GM12801 (cell line): ENCODE data around the gene P3H4.

Source experiments
- TF ChIP-seq, protein P1 (sequence below): IDR thresholded peaks from one replicate; pipeline ENCODE4 v1.5.1; 2011; ENCODE audit warnings: control low read depth; ENCODE audit not compliant: insufficient read length; ENCODE audit errors: extremely low read depth

Gene P3H4

DNA sequence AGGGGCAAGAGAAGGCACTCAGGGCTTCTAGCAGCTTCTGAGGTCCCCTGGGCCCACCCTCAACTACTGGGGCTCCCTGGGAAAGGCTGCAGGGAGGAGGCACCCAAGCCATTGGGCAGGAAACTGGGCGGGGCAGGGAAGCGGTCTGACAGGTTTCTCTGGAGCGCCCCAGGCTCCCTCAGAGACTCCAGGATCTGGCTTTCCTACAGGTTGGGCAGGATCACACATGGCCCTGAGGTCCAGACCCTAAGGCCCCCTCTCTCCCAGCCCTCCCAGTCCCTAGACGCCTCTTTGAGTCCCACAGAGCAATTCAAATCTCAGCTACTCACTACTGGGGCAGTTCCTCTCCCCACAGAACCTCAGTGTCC, 39.5 kb downstream of the P3H4 start:
- TF ChIP-seq, protein P1, sequence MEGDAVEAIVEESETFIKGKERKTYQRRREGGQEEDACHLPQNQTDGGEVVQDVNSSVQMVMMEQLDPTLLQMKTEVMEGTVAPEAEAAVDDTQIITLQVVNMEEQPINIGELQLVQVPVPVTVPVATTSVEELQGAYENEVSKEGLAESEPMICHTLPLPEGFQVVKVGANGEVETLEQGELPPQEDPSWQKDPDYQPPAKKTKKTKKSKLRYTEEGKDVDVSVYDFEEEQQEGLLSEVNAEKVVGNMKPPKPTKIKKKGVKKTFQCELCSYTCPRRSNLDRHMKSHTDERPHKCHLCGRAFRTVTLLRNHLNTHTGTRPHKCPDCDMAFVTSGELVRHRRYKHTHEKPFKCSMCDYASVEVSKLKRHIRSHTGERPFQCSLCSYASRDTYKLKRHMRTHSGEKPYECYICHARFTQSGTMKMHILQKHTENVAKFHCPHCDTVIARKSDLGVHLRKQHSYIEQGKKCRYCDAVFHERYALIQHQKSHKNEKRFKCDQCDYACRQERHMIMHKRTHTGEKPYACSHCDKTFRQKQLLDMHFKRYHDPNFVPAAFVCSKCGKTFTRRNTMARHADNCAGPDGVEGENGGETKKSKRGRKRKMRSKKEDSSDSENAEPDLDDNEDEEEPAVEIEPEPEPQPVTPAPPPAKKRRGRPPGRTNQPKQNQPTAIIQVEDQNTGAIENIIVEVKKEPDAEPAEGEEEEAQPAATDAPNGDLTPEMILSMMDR, result no peak

DNA sequence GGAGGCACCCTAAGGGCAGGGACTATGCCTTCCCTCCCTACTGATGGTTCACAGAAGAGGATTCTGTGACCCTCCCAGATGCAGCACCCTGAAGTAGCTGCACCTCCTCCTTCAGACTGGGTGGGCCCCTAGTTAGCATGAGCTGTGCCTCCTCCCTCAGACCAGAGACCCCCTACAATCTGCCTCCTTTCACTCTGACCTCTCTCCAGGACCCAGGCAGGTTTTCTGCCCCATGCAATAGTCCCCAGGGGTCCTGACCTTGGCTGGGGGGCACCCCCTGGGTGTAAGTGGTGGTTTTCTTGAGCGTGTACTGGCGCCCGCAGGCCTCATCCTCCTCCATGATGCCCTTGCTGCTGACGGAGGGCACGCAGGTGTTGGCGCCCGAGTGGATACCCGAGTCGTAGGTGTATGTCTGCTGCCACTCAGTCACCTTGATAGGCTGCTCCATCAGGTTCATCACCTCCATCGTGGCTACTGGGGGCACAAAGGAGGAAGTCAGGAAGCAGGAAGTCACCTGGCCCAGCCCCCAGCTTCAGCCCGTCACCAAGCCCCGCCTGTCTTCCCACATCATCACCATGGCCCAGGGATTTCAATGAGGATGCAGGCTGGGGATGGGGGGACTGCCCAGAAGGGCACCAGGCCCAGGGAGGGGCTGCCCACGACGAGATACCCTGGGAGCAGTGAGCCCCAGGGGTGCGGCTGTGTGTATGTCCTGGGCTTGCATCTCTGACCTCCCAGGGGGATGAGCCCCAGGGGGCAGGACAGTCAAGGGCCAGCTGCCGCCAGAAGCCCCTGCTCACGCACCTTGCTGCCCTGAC, 40.2 kb downstream of the P3H4 start:
- TF ChIP-seq, protein P1, result no peak

DNA sequence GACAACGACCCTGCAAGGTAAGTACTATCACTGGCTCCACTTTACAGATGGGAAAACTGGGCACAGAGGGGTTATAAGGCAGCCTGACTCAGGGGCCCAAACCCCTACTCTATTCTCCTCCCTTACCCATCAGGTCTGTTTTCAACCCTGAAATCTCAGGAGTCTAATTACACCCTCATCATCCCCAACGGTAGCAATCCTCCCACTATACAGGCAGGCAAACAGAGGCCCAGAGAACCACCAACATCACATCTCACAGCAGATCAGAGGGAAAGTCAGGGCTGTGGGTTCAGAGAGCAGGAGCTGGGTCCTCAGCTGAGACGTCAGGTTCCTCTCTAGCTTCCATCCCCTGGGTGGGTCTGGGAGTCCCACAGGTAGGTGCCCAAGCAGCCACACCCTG, 41.8 kb downstream of the P3H4 start:
- TF ChIP-seq, protein P1, result no peak

DNA sequence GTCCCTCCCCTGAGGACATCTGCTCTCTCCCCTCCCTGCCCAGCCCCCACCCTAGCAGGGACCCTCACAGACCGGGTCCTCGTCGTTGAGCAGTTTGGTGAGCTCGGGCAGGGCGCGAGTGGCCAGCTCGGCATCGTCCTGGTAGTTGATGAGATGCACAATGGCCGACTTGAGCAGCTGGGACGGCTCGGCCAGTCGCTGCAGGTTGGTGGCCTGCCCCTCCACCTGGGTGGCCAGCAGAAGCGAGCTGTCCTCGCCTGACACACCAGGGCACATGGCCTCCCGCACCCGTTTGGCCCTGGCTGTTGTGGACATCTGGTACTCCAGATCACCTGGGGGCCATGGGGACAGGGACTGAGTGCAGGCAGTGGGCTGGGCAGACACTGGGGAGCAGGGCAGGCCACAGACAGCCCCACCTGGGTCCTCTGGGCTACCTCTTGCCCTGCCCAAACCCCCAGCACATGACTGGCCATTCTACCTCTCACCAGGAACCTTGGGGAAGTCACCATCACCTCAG, 42.3 kb downstream of the P3H4 start:
- TF ChIP-seq, protein P1, result no peak

DNA sequence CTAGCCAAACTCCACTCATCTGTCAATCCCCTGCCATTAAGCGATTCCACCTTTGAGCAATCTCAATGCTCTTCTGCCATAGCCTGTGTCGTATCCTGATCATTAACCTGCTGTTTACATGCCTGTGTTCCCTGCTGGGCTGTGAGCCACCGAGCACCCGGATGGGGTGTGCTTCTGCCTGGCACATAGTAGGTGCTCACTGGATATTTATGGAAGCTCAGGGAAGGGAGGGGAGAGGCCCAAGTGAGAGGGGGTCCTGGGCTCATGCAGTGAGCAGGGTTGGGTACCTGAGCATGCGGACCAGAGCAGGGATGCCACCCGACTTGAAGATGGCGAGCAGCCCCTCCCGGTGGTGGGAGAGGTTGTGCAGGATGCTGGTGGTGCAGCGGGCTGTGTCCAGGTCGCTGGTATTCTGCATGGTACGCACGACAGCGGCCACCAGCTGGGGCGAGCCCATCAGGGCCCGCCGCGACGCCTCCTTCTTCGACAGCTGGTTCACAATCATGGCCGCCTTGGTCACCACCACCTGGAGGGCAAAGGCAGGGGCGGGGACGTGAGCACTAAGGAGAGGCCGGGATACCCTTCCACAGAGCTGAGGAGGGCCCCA, 43.0 kb downstream of the P3H4 start:
- TF ChIP-seq, protein P1, result no peak

DNA sequence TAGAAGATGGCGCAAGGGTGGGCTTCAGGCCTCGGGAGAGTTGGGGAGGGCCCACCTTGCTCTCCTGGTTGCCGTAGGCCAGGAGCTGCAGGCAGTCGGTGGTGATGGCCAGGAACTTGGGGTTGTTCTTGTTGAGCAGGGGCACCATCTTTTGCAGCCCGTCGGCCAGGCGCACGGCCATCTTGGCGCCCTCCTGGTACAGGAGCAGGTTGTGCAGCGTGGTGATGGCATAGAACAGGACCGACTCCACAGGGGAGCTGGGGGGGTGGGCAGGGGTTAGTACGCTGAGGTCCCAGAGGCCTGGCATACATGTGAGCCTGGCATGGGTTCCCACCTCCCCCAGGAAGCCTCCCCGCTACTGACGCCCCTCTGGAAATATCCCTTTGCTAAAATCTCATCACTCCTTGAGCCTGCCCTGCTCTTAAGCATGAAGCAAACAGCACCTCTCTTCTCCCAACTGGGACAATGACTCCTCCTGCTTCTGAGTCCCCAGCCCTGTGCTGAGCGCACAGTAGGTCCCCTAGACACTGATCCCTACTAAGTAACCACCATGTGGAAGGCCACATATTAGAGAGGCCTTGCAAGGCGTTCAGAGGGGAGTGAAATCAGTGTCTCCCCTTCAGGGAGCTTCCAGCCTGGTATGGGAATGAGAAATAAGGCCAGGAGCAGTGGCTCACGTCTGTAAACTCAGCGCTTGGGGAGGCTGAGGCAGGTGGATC, 44.3 kb downstream of the P3H4 start:
- TF ChIP-seq, protein P1, result no peak

DNA sequence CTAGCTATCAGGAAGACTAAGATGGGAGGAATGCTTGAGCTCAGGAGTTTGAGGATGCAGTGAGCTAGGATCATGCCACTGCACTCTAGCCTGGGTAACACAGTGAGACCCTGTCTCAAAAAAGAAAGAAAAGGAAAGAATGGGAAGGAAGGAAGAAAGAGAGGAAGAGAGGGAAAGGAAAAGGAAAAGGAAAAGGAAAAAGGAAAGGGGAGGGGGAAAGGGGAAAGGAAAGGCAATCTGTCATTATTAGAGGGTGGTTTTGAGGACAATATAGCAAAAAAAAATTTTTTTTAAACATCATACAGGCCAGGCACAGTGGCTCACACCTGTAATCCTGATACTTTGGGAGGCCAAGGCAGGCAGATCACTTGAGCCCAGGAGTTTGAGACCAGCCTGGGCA, 45.6 kb downstream of the P3H4 start:
- TF ChIP-seq, protein P1, result no peak
